GM23338 (cell line): ENCODE measurements around the gene PTH2. TPM values are rescaled to one million over a fixed set of nuclear protein-coding genes. Genes with fewer than 3 reads are reported as not detected.

ENCODE experiments used
- ATAC-seq: fragments of 200-7000 bp; cut with Tn5 transposase; 3 replicates; pipeline ENCODE4 v1.9.1; 2020
- DNase-seq: peaks from one replicate; pipeline ENCODE4 v3.0.0-alpha.2; 2015; ENCODE audit warnings: low spot score
- H2AFZ ChIP-seq: fragments of 200-600 bp; sonication (generic); 2 replicates; pipeline ENCODE4 v1.8.0; 2016; ENCODE audit warnings: antibody characterized with exemption, mild to moderate bottlenecking, moderate library complexity
- H3F3A ChIP-seq: fragments of 200-600 bp; sonication (generic); replicated peaks from 2 replicates; pipeline ENCODE4 v1.8.0; 2017; ENCODE audit warnings: antibody characterized with exemption, mixed run types, low read depth
- H3K27ac ChIP-seq: fragments of 200-600 bp; sonication (generic); 2 replicates; pipeline ENCODE4 v1.6.1; 2016; ENCODE audit warnings: low read depth
- H3K27me3 ChIP-seq: fragments of 200-600 bp; sonication (generic); 2 replicates; pipeline ENCODE4 v1.8.0; 2016; ENCODE audit warnings: mild to moderate bottlenecking, mixed run types, moderate library complexity; ENCODE audit not compliant: insufficient read depth
- H3K36me3 ChIP-seq: fragments of 200-600 bp; sonication (generic); 2 replicates; pipeline ENCODE4 v1.8.0; 2016; ENCODE audit warnings: mild to moderate bottlenecking; ENCODE audit not compliant: insufficient read depth
- H3K4me1 ChIP-seq: fragments of 200-600 bp; sonication (generic); 2 replicates; pipeline ENCODE4 v1.8.0; 2016; ENCODE audit warnings: mild to moderate bottlenecking, moderate library complexity; ENCODE audit not compliant: insufficient read depth
- H3K4me2 ChIP-seq: fragments of 200-600 bp; sonication (generic); 2 replicates; pipeline ENCODE4 v1.7.1; 2017; ENCODE audit warnings: mixed run types
- H3K4me3 ChIP-seq: fragments of 200-600 bp; sonication (generic); 2 replicates; pipeline ENCODE4 v1.6.1; 2016; ENCODE audit warnings: mixed run types
- H3K79me2 ChIP-seq: fragments of 200-600 bp; sonication (generic); replicated peaks from 2 replicates; pipeline ENCODE4 v1.8.0; 2017; ENCODE audit warnings: mild to moderate bottlenecking; ENCODE audit not compliant: insufficient read depth
- H3K9me2 ChIP-seq: fragments of 200-600 bp; sonication (generic); 2 replicates; pipeline ENCODE4 v1.8.0; 2017; ENCODE audit not compliant: insufficient read depth
- H4K20me1 ChIP-seq: fragments of 200-600 bp; sonication (generic); replicated peaks from 2 replicates; pipeline ENCODE4 v1.8.0; 2017; ENCODE audit warnings: mild to moderate bottlenecking; ENCODE audit not compliant: insufficient read depth
- H3K27ac Mint-ChIP-seq: 2 replicates; pipeline ENCODE4 v1.8.0; 2020; ENCODE audit warnings: inconsistent platforms, mild to moderate bottlenecking, moderate library complexity, mixed read lengths
- H3K27me3 Mint-ChIP-seq: 3 replicates; pipeline ENCODE4 v1.8.0; 2022; ENCODE audit warnings: low read depth, mild to moderate bottlenecking, moderate library complexity, mixed read lengths, inconsistent platforms; ENCODE audit not compliant: insufficient read depth, poor library complexity
- H3K36me3 Mint-ChIP-seq: 3 replicates; pipeline ENCODE4 v1.8.0; 2021; ENCODE audit warnings: low read depth, mild to moderate bottlenecking, inconsistent platforms, moderate library complexity, mixed read lengths
- H3K4me1 Mint-ChIP-seq: 3 replicates; pipeline ENCODE4 v1.8.0; 2020; ENCODE audit warnings: mild to moderate bottlenecking, inconsistent platforms, mixed read lengths
- H3K4me3 Mint-ChIP-seq: 3 replicates; pipeline ENCODE4 v1.8.0; 2021; ENCODE audit warnings: moderate library complexity, mild to moderate bottlenecking, inconsistent platforms, mixed read lengths
- H3K9me3 Mint-ChIP-seq: 3 replicates; pipeline ENCODE4 v1.8.0; 2020; ENCODE audit warnings: moderate library complexity, mild to moderate bottlenecking, inconsistent platforms, mixed read lengths
- CREB1 ChIP-seq: fragments of 250-450 bp; sonication (Bioruptor Pico); IDR thresholded peaks from 2 replicates; pipeline ENCODE4 v1.5.0; 2020; ENCODE audit warnings: low read depth, mild to moderate bottlenecking, moderate library complexity
- EZH2 ChIP-seq: fragments of 200-600 bp; sonication (generic); IDR thresholded peaks from one replicate; pipeline ENCODE4 v1.8.0; 2017; ENCODE audit warnings: antibody characterized with exemption, mild to moderate bottlenecking, low read depth; ENCODE audit not compliant: unreplicated experiment
- EZH2phosphoT487 ChIP-seq: fragments of 200-600 bp; sonication (generic); IDR thresholded peaks from one replicate; pipeline ENCODE4 v1.8.1; 2018; ENCODE audit warnings: antibody characterized with exemption; ENCODE audit not compliant: unreplicated experiment
- JUNB ChIP-seq: IDR thresholded peaks from one replicate; pipeline ENCODE4 v1.6.1; 2016; ENCODE audit warnings: antibody characterized with exemption; ENCODE audit not compliant: unreplicated experiment
- NANOG ChIP-seq: IDR thresholded peaks from 2 replicates; pipeline ENCODE4 v1.6.1; 2016; ENCODE audit warnings: antibody characterized with exemption, borderline replicate concordance
- REST ChIP-seq: IDR thresholded peaks from one replicate; pipeline ENCODE4 v1.6.1; 2018; ENCODE audit warnings: antibody characterized with exemption; ENCODE audit not compliant: unreplicated experiment
- STAT1 ChIP-seq: IDR thresholded peaks from one replicate; pipeline ENCODE4 v1.6.1; 2016; ENCODE audit warnings: antibody characterized with exemption; ENCODE audit not compliant: unreplicated experiment
- ZNF114 ChIP-seq: fragments of 250-450 bp; sonication (Bioruptor Pico); IDR thresholded peaks from 2 replicates; pipeline ENCODE4 v1.5.0; 2020; ENCODE audit warnings: mild to moderate bottlenecking, moderate library complexity
- ZNF331 ChIP-seq: fragments of 250-450 bp; sonication (Bioruptor Pico); IDR thresholded peaks from 2 replicates; pipeline ENCODE4 v1.5.0; 2020; ENCODE audit warnings: low read depth, mild to moderate bottlenecking, moderate library complexity
- ZNF462 ChIP-seq: fragments of 250-450 bp; sonication (Bioruptor Pico); IDR thresholded peaks from 2 replicates; pipeline ENCODE4 v1.5.0; 2020; ENCODE audit warnings: mild to moderate bottlenecking, moderate library complexity
- polyA plus RNA-seq: library from polyadenylated mRNA; unstranded; fragments of >200 nt; fragmentation: Nextera tagmentation; extraction: Ambion mirVana; gene quantifications from 2 replicates; pipeline ENCODE4 v1.2.1, GENCODE V29; 2016
- total RNA-seq: library from RNA; depleted of rRNA; stranded (reverse); fragments of >200 nt; shearing (Covaris generic); gene quantifications from 2 replicates; pipeline ENCODE4 v1.2.3, GENCODE V29; 2014
- TF ChIP-seq, protein P1 (sequence below), 2 experiments: fragments of 200-600 bp in 1 of 2; sonication (generic) in 1 of 2; conservative IDR thresholded peaks; 2 replicates each; pipeline versions ENCODE4 v1.5.1 to v1.6.1; 2016 to 2017; ENCODE audit warnings: antibody characterized with exemption in 2 of 2, low read depth in 2 of 2, mild to moderate bottlenecking in 2 of 2, moderate library complexity in 1 of 2

Gene PTH2
- total and polyA plus RNA-seq, 2 experiments from 2014 or later = 1.6 TPM; not detected in 1

GRCh38 chr19:49462492-49462891 lies 39.3 kb upstream of the PTH2 start:
- Histone ChIP-seq H3K4me1 (no peaks in the 10 kb centered on the region; the same call in 1 of the 2 replicates), H3F3A (0 out of 2 replicates have a peak, but pooled peaks cover 2% of the 10 kb centered on the region), H3K9me2 (no peaks in the 10 kb centered on the region), H3K27me3 (no peaks in the 10 kb centered on the region), H4K20me1 (no peaks in the 10 kb centered on the region; the same call in 1 of the 2 replicates), H3K4me2 (no peak overlapping the region), H3K36me3 (no peaks in the 10 kb centered on the region), H2AFZ (no peak overlapping the region), H3K4me3 (no peak overlapping the region), H3K27ac (no peak overlapping the region), H3K79me2 (no peaks in the 10 kb centered on the region)
- no peak for ATAC-seq
- DNase-seq = no peak
- Mint-ChIP-seq H3K4me3 (no peak overlapping the region), H3K27me3 (peaks cover 11% of the 10 kb centered on the region), H3K36me3 (peaks cover 32% of the 10 kb centered on the region), H3K4me1 (no peaks in the 10 kb centered on the region), H3K9me3 (no peaks in the 10 kb centered on the region), H3K27ac (no peak overlapping the region)
- TF ChIP-seq CREB1 (CRISPR knock-in tag) (no peak), STAT1 (no peak)
- TF ChIP-seq, protein P1, sequence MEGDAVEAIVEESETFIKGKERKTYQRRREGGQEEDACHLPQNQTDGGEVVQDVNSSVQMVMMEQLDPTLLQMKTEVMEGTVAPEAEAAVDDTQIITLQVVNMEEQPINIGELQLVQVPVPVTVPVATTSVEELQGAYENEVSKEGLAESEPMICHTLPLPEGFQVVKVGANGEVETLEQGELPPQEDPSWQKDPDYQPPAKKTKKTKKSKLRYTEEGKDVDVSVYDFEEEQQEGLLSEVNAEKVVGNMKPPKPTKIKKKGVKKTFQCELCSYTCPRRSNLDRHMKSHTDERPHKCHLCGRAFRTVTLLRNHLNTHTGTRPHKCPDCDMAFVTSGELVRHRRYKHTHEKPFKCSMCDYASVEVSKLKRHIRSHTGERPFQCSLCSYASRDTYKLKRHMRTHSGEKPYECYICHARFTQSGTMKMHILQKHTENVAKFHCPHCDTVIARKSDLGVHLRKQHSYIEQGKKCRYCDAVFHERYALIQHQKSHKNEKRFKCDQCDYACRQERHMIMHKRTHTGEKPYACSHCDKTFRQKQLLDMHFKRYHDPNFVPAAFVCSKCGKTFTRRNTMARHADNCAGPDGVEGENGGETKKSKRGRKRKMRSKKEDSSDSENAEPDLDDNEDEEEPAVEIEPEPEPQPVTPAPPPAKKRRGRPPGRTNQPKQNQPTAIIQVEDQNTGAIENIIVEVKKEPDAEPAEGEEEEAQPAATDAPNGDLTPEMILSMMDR (conservative IDR thresholded peaks at IDR 0.05; ENCODE audit: low read depth in 2 of 2) = no peak

- H3K27me3 Mint-ChIP-seq = peaks cover 11% of the 10 kb centered on the region
- Histone ChIP-seq H3K36me3 (no peaks in the 10 kb centered on the region), H3K27me3 (no peaks in the 10 kb centered on the region), H3K27ac (no peak overlapping the region), H3K79me2 (peaks cover under 1% of the 10 kb centered on the region; the same call in 1 of the 2 replicates), H2AFZ (no peak overlapping the region), H3K4me3 (no peak overlapping the region), H4K20me1 (no peaks in the 10 kb centered on the region), H3K4me1 (no peaks in the 10 kb centered on the region), H3K9me2 (no peaks in the 10 kb centered on the region), H3F3A (0 out of 2 replicates have a peak, but pooled peaks cover 2% of the 10 kb centered on the region), H3K4me2 (no peak overlapping the region)
- H3K36me3 Mint-ChIP-seq = peaks cover 34% of the 10 kb centered on the region
- H3K4me1 Mint-ChIP-seq = no peaks in the 10 kb centered on the region
- H3K27ac Mint-ChIP-seq = no peak overlapping the region
- DNase-seq (peak; percentile 35), ATAC-seq (no peak)
- H3K9me3 Mint-ChIP-seq = no peaks in the 10 kb centered on the region
- H3K4me3 Mint-ChIP-seq = no peak overlapping the region
- TF ChIP-seq EZH2 (no peak), STAT1 (no peak), ZNF462 (CRISPR knock-in tag) (no peak), EZH2phosphoT487 (no peak), NANOG (no peak), CREB1 (CRISPR knock-in tag) (no peak), JUNB (no peak), REST (no peak), ZNF331 (no peak), ZNF114 (CRISPR knock-in tag) (no peak)
Measured at GRCh38 chr19:49461656-49462055, 38.4 kb upstream of the PTH2 start.
